ENCODE results near the gene FAM171A1. TPM values are rescaled to one million over a fixed set of nuclear protein-coding genes. Genes with fewer than 3 reads are reported as not detected.

The FAM171A1 gene
- total RNA-seq, 2 donors from 2014 or later: 36.5 to 39.0 TPM

- no peaks in the 10 kb centered on the region for H3K27me3 Mint-ChIP-seq (ENCODE audit: insufficient read depth)
- no peaks in the 10 kb centered on the region for H3K27me3 ChIP-seq (ENCODE audit: control insufficient read depth, insufficient read depth, low read length, poor library complexity, severe bottlenecking)
- no peak for TF ChIP-seq CTCF (conservative IDR thresholded peaks at IDR 0.05)
- H3K9me3 Mint-ChIP-seq: peaks cover 33% of the 10 kb centered on the region
- no peak overlapping the region for H3K27ac Mint-ChIP-seq
- peak; percentile 37 for DNase-seq
- peaks cover 46% of the 10 kb centered on the region for H3K36me3 Mint-ChIP-seq (ENCODE audit: low read depth)
- WGBS, 2 experiments (ENCODE audit: insufficient coverage in 1 of 2, insufficient read length in 1 of 2): 91 to 100% methylated on average over 2 to 5 of the region's 5 CpGs
- H3K9me3 ChIP-seq (ENCODE audit: control insufficient read depth, low read length): peaks cover 20% of the 10 kb centered on the region
- H3K9ac ChIP-seq (ENCODE audit: extremely low read depth, low read length, poor library complexity, severe bottlenecking): no peak overlapping the region
- peaks cover 4% of the 10 kb centered on the region for H3K4me1 ChIP-seq (ENCODE audit: control insufficient read depth, insufficient read depth, low read length)
- H3K4me1 Mint-ChIP-seq: peaks cover 10% of the 10 kb centered on the region
- no peak overlapping the region for H3K4me3 Mint-ChIP-seq
- H3K27ac ChIP-seq (ENCODE audit: low read depth, low read length): no peak overlapping the region
- H3K36me3 ChIP-seq (ENCODE audit: control insufficient read depth, insufficient read depth, low read length): peaks cover 14% of the 10 kb centered on the region
- no peak overlapping the region for H3K4me3 ChIP-seq (ENCODE audit: low read length)
These were observed 105.0 kb downstream of the FAM171A1 start for GRCh38 chr10:15266117-15266516.

- Mint-ChIP-seq H3K36me3 (ENCODE audit: low read depth) (peaks cover 42% of the 10 kb centered on the region), H3K27me3 (ENCODE audit: insufficient read depth) (no peaks in the 10 kb centered on the region), H3K4me1 (peaks cover 10% of the 10 kb centered on the region), H3K9me3 (peaks cover 28% of the 10 kb centered on the region), H3K4me3 (no peak overlapping the region), H3K27ac (no peak overlapping the region)
- no peak for TF ChIP-seq CTCF (conservative IDR thresholded peaks at IDR 0.05)
- no peak overlapping the region for H3K27ac ChIP-seq (ENCODE audit: low read depth, low read length)
- H3K9ac ChIP-seq (ENCODE audit: extremely low read depth, low read length, poor library complexity, severe bottlenecking): no peak overlapping the region
- no peak for DNase-seq
- peaks cover 14% of the 10 kb centered on the region for H3K36me3 ChIP-seq (ENCODE audit: control insufficient read depth, insufficient read depth, low read length)
- 70 to 90% methylated on average over 2 of the region's 2 CpGs for WGBS, 2 experiments (ENCODE audit: insufficient coverage in 1 of 2, insufficient read length in 1 of 2)
- peaks cover 4% of the 10 kb centered on the region for H3K4me1 ChIP-seq (ENCODE audit: control insufficient read depth, insufficient read depth, low read length)
- H3K9me3 ChIP-seq (ENCODE audit: control insufficient read depth, low read length): peaks cover 20% of the 10 kb centered on the region
- no peak overlapping the region for H3K4me3 ChIP-seq (ENCODE audit: low read length)
- no peaks in the 10 kb centered on the region for H3K27me3 ChIP-seq (ENCODE audit: control insufficient read depth, insufficient read depth, low read length, poor library complexity, severe bottlenecking)
These were observed 105.5 kb downstream of the FAM171A1 start for GRCh38 chr10:15265558-15265957.

- no peak overlapping the region for H3K9ac ChIP-seq (ENCODE audit: extremely low read depth, low read length, poor library complexity, severe bottlenecking)
- TF ChIP-seq CTCF (conservative IDR thresholded peaks at IDR 0.05): no peak
- H3K4me1 ChIP-seq (ENCODE audit: control insufficient read depth, insufficient read depth, low read length): peaks cover 4% of the 10 kb centered on the region
- Mint-ChIP-seq H3K27ac (no peak overlapping the region), H3K36me3 (ENCODE audit: low read depth) (peaks cover 37% of the 10 kb centered on the region), H3K9me3 (peaks cover 24% of the 10 kb centered on the region), H3K27me3 (ENCODE audit: insufficient read depth) (no peaks in the 10 kb centered on the region), H3K4me1 (peaks cover 10% of the 10 kb centered on the region), H3K4me3 (no peak overlapping the region)
- H3K4me3 ChIP-seq (ENCODE audit: low read length): no peak overlapping the region
- peaks cover 14% of the 10 kb centered on the region for H3K36me3 ChIP-seq (ENCODE audit: control insufficient read depth, insufficient read depth, low read length)
- no peak for DNase-seq
- 97 to 98% methylated on average over 5 to 7 of the region's 7 CpGs for WGBS, 2 experiments (ENCODE audit: insufficient coverage in 1 of 2, insufficient read length in 1 of 2)
- H3K27ac ChIP-seq (ENCODE audit: low read depth, low read length): no peak overlapping the region
- no peaks in the 10 kb centered on the region for H3K27me3 ChIP-seq (ENCODE audit: control insufficient read depth, insufficient read depth, low read length, poor library complexity, severe bottlenecking)
- H3K9me3 ChIP-seq (ENCODE audit: control insufficient read depth, low read length): peaks cover 15% of the 10 kb centered on the region
These were observed 106.0 kb downstream of the FAM171A1 start for GRCh38 chr10:15265056-15265455.
